HG03097 (cell line): ENCODE measurements around the gene GMPS.

Source experiments
- ATAC-seq: cut with Tn5 transposase; IDR thresholded peaks from one replicate; pipeline ENCODE4 v1.9.1; 2021; ENCODE audit not compliant: unreplicated experiment, low FRiP score

Gene GMPS

DNA sequence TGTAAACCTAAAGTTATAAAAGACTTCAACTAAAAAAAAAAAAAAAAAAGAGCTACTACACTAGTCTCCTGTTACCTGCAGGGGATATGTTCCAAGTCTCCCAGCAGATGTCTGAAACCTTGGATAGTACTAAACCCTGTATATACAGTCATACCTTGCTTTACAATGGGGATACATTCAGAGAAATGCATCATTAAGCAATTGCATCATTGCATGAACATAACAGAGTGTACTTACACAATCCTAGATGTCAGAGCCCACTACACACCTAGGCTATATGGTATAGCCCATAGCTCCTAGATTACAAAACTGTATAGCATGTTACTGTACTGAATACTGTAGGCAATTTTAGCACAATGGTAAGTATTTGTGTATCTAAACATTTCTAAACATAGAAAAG lies 119.1 kb downstream of the GMPS start:
- no peak for ATAC-seq

DNA sequence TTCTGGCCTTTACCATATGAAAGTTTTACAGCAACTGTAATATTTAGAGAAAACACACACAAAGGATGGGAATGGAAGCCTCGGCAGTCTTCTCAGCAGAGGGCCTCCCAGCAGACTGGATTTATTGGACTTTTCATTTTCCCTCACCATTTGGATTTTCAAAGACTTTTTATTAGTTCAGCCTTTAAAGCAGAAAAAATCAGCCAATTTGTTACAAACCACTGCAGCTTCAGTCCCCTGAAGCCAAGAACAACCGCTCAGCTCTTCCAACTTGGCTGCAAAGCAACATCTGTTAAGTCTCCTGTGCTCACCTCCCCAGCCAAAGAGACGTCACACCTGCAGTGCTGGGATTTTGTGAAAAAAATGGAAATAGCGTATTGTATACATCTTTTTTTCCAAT lies 120.8 kb downstream of the GMPS start:
- no peak for ATAC-seq

DNA sequence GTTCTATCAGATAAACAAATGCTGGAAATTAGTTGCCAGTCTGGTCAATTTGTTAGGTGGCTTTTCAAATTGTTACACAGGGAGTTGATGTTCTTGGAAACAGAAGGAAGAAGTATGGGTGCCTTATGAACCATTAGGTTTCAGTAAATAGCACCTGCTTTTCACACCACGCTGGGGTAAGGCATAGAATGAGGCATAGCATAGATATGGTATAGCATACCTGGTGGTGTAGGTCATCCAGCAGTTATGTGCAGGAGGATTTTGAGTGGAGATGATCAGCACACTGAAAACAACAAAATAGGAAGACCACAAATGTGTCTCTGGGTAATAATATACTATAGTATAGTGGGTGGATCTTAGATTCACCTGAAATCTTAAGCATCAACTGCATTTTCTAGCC lies 121.4 kb downstream of the GMPS start:
- no peak for ATAC-seq
